Sigmoid colon (tissue), 7 donors: Measurements from ENCODE around the gene TMEM94. TPM values are rescaled to one million over a fixed set of nuclear protein-coding genes. Genes with fewer than 3 reads are reported as not detected.
A peak's percentile ranks its signal among the peaks of the same experiment; 100 is the strongest.

Experiments used
- DNase-seq: peaks from one replicate; pipeline ENCODE4 v3.0.0-alpha.2; 2019
- H3K27ac ChIP-seq, 4 donors: fragments of 200-600 bp; sonication (generic); one replicate each; pipeline ENCODE4 v1.5.1; 2016 to 2019; ENCODE audit warnings: mild to moderate bottlenecking in 1 of 4
- H3K27me3 ChIP-seq, 3 donors: fragments of 200-600 bp; sonication (generic); one replicate each; pipeline ENCODE4 v1.5.1; 2019; ENCODE audit warnings: mild to moderate bottlenecking in 1 of 3
- H3K36me3 ChIP-seq, 4 donors: fragments of 200-600 bp; sonication (generic); one replicate each; pipeline ENCODE4 v1.5.1; 2016 to 2019
- H3K4me1 ChIP-seq, 4 donors: fragments of 200-600 bp; sonication (generic); one replicate each; pipeline ENCODE4 v1.5.1; 2017 to 2019
- H3K4me3 ChIP-seq, 4 donors: fragments of 200-600 bp; sonication (generic); one replicate each; pipeline ENCODE4 v1.5.1; 2017 to 2019; ENCODE audit warnings: mild to moderate bottlenecking in 2 of 4, moderate library complexity in 1 of 4
- H3K9me3 ChIP-seq, 4 donors: fragments of 200-600 bp in 3 of 4; sonication (generic) in 3 of 4; one replicate each; pipeline versions ENCODE4 v1.5.1 to v1.6.1; 2013 to 2019
- EP300 ChIP-seq, 4 donors: sonication (generic); formaldehyde crosslinking; IDR thresholded peaks; one replicate each; pipeline ENCODE4 v1.6.1; 2017; ENCODE audit warnings: antibody characterized with exemption in 4 of 4
- POLR2A ChIP-seq, 2 donors: fragments of 450-650 bp; IDR thresholded peaks; one replicate each; pipeline ENCODE4 v1.6.1; 2016; ENCODE audit warnings: antibody characterized with exemption in 2 of 2, mild to moderate bottlenecking in 2 of 2, moderate library complexity in 2 of 2
- POLR2AphosphoS5 ChIP-seq, 4 donors: sonication (generic); formaldehyde crosslinking; IDR thresholded peaks; one replicate each; pipeline ENCODE4 v1.6.1; 2017; ENCODE audit warnings: antibody characterized with exemption in 4 of 4
- WGBS, 2 donors: extraction: QIAGEN DNeasy Blood & Tissue Kit; methylation state at CpG; one replicate each; pipeline ENCODE4 v1.1.7; 2013; 5-methylcytosine and 5-hydroxymethylcytosine counted together
- intact Hi-C: fragments of 100-400 bp; cut with DNase I; formaldehyde crosslinking; loops from one replicate; pipeline ENCODE4 v1.15.1; 2023
- polyA plus RNA-seq, 3 donors: library from polyadenylated mRNA; stranded (reverse); fragments of 200-250 nt; gene quantifications; one replicate each; pipeline ENCODE4 v1.2.3, GENCODE V29; 2013
- total RNA-seq, 4 donors: library from RNA; depleted of rRNA; stranded (reverse); fragments of >200 nt; gene quantifications; one replicate each; pipeline ENCODE4 v1.1.0, GENCODE V29; 2016
- TF ChIP-seq, protein P1 (sequence below), 4 experiments: fragments of 450-650 bp in 3 of 4; fragments of 200-600 bp in 1 of 4; IDR thresholded peaks; one replicate each; pipeline ENCODE4 v1.5.1; 2016 to 2019; ENCODE audit warnings: antibody characterized with exemption in 4 of 4, mild to moderate bottlenecking in 3 of 4, moderate library complexity in 2 of 4
- donor health status: healthy with polysubstance abuse.
- donor health status: Bipolar disorder and iron deficiency.
- donor health status: healthy.

The TMEM94 gene
- total and polyA plus RNA-seq, 7 donors, result 6.2 to 74.8 (median 31.3) TPM

DNA sequence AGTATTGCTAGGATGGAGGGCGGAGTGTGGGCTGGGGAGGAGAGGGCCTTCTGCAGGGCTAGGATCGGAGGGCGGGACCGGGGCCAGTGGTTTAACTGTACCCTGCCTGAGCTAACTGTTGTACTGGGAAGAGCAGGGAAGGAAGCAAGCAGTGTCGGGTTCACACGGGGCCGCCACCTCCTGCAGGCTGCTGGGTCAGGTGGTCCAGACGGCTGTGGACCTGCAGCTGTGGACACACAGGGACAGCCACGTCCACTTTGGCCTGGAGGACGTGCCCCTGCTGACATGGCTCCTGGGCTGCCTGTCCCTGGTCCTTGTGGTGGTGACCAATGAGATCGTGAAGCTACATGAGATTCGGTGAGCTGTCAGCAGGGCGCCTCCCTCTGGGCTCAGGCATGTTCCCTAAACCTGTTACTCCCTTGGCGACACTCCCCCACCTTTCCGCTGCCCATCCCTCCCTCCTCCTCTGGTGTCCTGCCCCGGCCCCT is 42.3 kb downstream of the TMEM94 start:
- Histone ChIP-seq H3K27me3 (no peaks in the 10 kb centered on the region), H3K4me3 (no peak overlapping the region), H3K4me1 (peaks cover 0 to 40% (median 20%) of the 10 kb centered on the region in 4 donors), H3K9me3 (no peaks in the 10 kb centered on the region), H3K27ac (peak overlapping the region; percentile 37 to 73 (median 58)), H3K36me3 (peaks cover 23 to 77% (median 46%) of the 10 kb centered on the region in 4 donors)
- TF ChIP-seq POLR2A (IDR thresholded peaks at IDR 0.05) (no peak), POLR2AphosphoS5 (IDR thresholded peaks at IDR 0.05) (peak in 1 of 4 donors; percentile 3)
- WGBS, 2 donors, result 71 to 73% methylated on average over 16 of the region's 16 CpGs
- intact Hi-C loops, result no loop called here
- DNase-seq, result no peak

DNA sequence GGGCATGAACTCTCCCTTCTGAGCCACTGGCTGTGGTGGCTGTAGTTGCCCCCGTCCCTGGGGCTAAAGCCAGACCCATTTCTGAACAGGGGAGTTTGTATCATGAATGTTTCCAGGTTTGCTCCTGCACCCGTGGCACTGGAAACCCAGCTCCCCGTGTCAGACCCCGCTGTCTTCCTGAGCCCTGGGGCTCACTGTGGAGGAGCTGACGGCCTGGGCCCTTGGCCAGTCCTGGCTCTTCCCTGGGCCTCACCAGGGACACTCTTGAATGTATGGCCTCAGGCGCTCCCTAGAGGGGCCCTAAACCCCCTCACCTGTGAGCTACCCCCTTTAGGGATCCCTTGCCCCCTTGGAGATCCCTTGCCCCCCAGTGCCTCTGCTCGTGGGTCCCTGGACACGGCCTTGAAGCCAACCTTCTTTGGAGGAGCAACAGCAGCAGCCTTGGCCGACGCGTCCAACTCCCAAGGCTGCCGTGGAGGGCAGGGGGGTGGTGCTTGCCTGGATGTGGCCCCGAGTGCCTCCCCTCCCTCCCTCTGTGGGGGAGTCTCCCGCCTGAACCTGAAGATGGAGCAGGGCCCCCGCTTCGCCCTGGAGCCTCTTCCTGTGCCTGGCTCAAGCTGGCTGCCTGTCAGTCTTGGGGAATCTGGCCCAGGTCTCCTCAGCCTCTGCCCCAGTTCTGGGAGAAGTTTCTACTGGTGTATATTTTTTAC is 43.0 kb downstream of the TMEM94 start:
- Histone ChIP-seq H3K4me3 (no peak overlapping the region), H3K27me3 (no peaks in the 10 kb centered on the region), H3K36me3 (peaks cover 18 to 77% (median 43%) of the 10 kb centered on the region in 4 donors), H3K4me1 (peaks cover 0 to 40% (median 20%) of the 10 kb centered on the region in 4 donors), H3K27ac (peak overlapping the region; percentile 37 to 73 (median 58)), H3K9me3 (no peaks in the 10 kb centered on the region)
- TF ChIP-seq POLR2AphosphoS5 (IDR thresholded peaks at IDR 0.05) (no peak), EP300 (IDR thresholded peaks at IDR 0.05) (no peak), POLR2A (IDR thresholded peaks at IDR 0.05) (no peak)
- TF ChIP-seq, protein P1, sequence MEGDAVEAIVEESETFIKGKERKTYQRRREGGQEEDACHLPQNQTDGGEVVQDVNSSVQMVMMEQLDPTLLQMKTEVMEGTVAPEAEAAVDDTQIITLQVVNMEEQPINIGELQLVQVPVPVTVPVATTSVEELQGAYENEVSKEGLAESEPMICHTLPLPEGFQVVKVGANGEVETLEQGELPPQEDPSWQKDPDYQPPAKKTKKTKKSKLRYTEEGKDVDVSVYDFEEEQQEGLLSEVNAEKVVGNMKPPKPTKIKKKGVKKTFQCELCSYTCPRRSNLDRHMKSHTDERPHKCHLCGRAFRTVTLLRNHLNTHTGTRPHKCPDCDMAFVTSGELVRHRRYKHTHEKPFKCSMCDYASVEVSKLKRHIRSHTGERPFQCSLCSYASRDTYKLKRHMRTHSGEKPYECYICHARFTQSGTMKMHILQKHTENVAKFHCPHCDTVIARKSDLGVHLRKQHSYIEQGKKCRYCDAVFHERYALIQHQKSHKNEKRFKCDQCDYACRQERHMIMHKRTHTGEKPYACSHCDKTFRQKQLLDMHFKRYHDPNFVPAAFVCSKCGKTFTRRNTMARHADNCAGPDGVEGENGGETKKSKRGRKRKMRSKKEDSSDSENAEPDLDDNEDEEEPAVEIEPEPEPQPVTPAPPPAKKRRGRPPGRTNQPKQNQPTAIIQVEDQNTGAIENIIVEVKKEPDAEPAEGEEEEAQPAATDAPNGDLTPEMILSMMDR (IDR thresholded peaks at IDR 0.05), result no peak
- 78 to 85% methylated on average over 16 of the region's 16 CpGs for WGBS, 2 donors
- intact Hi-C loops, result no loop called here
- no peak for DNase-seq

DNA sequence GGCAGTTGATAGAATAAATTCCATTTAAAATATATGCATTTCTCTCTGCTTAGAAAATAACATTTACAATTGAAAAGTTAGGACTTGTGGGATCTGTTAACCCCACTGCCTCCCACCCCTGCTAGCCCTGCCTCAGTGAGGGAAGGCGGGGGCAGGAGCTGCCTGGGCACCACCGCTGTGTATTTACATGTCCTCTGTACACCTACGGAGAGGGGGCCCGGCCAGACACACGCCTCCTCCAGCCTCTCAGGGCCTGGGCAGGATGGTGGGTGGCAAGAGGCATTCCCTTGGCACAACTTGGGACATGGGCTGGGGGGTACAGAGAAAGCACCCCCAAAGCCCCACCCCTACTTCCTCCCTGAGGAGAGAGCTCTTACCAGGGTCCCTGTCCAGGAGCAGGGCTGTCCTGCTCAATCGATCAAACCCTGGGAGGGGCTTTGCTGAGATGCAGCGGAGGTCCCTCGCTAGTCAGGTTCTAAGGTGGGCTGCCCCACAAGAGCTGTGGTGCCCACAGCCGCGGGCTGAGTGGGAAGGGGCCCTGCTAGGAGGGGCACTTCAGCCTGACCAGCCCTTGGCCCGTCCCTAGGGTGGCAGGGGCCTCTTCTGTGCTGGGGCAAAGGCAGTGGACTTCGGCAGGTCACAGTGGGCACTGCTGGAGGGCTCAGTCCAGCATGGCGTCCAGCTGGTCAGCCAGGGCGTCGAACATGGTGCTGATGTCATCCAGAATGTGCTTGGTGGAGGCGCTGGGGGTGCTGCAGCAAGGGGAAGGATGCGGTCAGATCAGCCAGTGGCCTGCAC is 44.2 kb downstream of the TMEM94 start:
- DNase-seq, result no peak
- peaks cover 10 to 76% (median 39%) of the 10 kb centered on the region in 4 donors for H3K36me3 ChIP-seq
- H3K27me3 ChIP-seq, result no peaks in the 10 kb centered on the region
- no peaks in the 10 kb centered on the region for H3K9me3 ChIP-seq
- H3K4me1 ChIP-seq, result peaks cover 0 to 40% (median 20%) of the 10 kb centered on the region in 4 donors
- intact Hi-C loops, result no loop called here
- peak overlapping the region; percentile 60 to 73 (median 66) for H3K27ac ChIP-seq
- WGBS, 2 donors, result 91 to 92% methylated on average over 17 of the region's 17 CpGs
- TF ChIP-seq EP300 (IDR thresholded peaks at IDR 0.05) (no peak), POLR2A (IDR thresholded peaks at IDR 0.05) (no peak), POLR2AphosphoS5 (IDR thresholded peaks at IDR 0.05) (no peak)
- TF ChIP-seq, protein P1 (IDR thresholded peaks at IDR 0.05), result no peak
- H3K4me3 ChIP-seq, result no peak overlapping the region

DNA sequence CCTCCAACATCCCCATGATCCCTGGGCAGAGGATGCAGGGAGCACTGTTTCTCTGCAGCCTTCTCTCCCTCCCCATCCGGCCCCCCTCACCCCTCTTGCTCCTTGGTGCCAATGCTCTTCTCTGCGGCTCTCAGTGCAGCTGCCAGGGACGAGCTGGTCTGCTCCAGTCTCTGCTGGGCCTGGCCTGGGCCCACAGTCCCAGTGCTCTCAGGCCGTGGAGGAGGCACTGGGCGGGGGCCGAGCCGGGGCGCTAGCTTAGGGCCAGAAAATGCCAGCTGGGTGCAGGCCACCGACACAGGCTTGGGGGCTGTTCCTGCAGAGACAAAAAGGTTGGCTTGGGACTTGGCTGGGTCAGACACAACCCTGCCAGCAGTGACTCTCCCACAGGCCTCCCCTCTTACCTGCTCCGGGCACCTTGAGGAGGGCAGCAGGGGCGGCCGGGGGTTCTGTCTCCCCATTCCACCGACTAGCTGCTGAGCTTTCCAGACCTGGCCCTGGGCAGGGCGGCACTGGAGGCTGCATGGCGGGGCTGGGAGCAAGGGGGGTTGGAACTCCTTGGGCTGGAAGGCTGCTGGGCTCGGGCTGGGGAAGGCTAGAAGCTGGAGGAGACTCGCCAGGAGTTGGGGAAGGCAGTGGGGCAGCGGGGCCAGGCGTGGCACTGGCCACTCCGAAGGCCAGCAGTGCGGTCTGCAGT is 45.1 kb downstream of the TMEM94 start:
- Histone ChIP-seq H3K4me1 (peaks cover 0 to 40% (median 20%) of the 10 kb centered on the region in 4 donors), H3K9me3 (no peaks in the 10 kb centered on the region), H3K4me3 (no peak overlapping the region), H3K36me3 (peaks cover under 1 to 76% (median 40%) of the 10 kb centered on the region in 4 donors), H3K27me3 (no peaks in the 10 kb centered on the region), H3K27ac (peak overlapping the region; percentile 60 to 73 (median 66))
- no peak for DNase-seq
- intact Hi-C loops, result no loop called here
- TF ChIP-seq POLR2A (IDR thresholded peaks at IDR 0.05), result no peak
- TF ChIP-seq POLR2AphosphoS5 (IDR thresholded peaks at IDR 0.05), result peak in 1 of 4 donors; percentile 15
- WGBS, 2 donors, result 83 to 86% methylated on average over 21 of the region's 21 CpGs

DNA sequence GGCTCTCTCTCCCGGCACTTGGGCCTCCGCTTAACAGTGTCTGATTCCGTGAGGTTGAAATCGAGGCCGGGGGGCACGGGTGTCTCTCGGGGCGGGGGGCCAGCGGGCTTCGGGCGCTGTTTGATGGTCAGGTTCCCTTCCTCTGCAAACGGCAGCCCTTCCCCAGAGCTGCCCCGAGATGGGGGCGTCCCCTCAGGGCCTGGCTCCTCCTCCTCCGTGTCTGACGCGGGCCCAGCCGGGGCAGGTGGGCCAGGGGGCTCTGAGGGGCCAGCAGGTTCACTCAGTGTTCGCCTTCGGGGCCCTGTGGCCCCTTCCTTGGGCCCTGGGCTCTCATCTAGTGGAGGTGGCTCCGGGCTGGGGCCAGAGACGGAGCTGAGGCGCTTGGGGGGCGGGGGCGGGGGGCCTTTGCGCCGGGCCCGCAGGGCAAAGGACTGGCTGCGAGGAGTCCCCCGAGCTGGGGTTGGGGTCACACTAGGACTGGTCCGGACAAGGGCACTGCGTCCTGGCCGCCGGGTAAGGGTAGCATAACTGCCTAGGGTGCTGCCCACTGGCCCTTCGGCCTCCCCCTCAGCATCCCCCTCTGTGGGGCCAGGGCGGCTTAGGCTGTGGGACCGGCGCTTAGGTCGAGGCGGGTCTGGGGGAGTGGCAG is 45.8 kb downstream of the TMEM94 start:
- Histone ChIP-seq H3K4me1 (peaks cover 0 to 40% (median 20%) of the 10 kb centered on the region in 4 donors), H3K27ac (peak overlapping the region; percentile 60 to 73 (median 66)), H3K36me3 (peaks cover 0 to 76% (median 41%) of the 10 kb centered on the region in 4 donors), H3K4me3 (no peak overlapping the region), H3K27me3 (no peaks in the 10 kb centered on the region), H3K9me3 (no peaks in the 10 kb centered on the region)
- TF ChIP-seq EP300 (IDR thresholded peaks at IDR 0.05) (no peak), POLR2AphosphoS5 (IDR thresholded peaks at IDR 0.05) (no peak), POLR2A (IDR thresholded peaks at IDR 0.05) (no peak)
- TF ChIP-seq, protein P1 (IDR thresholded peaks at IDR 0.05), result no peak
- intact Hi-C loops, result no loop called here
- no peak for DNase-seq
- WGBS, 2 donors, result 90 to 92% methylated on average over 40 of the region's 40 CpGs
